ENCODE results near the gene LIME1. TPM values are rescaled to one million over a fixed set of nuclear protein-coding genes. Genes with fewer than 3 reads are reported as not detected.

LIME1 gene
- total and polyA plus RNA-seq, 10 of the 15 experiments (the other 5 are each of a cell fraction or from before 2014, with no cell fraction given): 0.35 to 154 (median 49.9) TPM

- Histone ChIP-seq H3K9me3 (replicated peaks; ENCODE audit: control insufficient read depth, insufficient read depth, low read length) (no peaks in the 10 kb centered on the region), H3K4me1 (ENCODE audit: control insufficient read depth, insufficient read depth, low read length) (no peaks in the 10 kb centered on the region), H3K4me3 (no peak overlapping the region), H4K20me1 (ENCODE audit: control insufficient read depth, insufficient read depth) (no peaks in the 10 kb centered on the region), H3K27ac (ENCODE audit: control insufficient read depth, insufficient read depth) (no peak overlapping the region), H3K27me3 (replicated peaks in 1 of 2; ENCODE audit: control insufficient read depth in 2 of 2, insufficient read depth in 2 of 2, low read length in 1 of 2) (no peaks in the 10 kb centered on the region), H3K36me3 (ENCODE audit: control insufficient read depth in 2 of 2, insufficient read depth in 2 of 2, low read length in 1 of 2) (no peaks in the 10 kb centered on the region), H3K9ac (ENCODE audit: control insufficient read depth, insufficient read depth, low read length) (no peak overlapping the region), H3K79me2 (ENCODE audit: control insufficient read depth, insufficient read depth, low read length) (no peaks in the 10 kb centered on the region), H2AFZ (ENCODE audit: control insufficient read depth, low read depth, low read length) (no peak overlapping the region), H3K4me2 (ENCODE audit: control insufficient read depth, insufficient read depth) (no peak overlapping the region)
- ATAC-seq: no peak
- TF ChIP-seq KAT2A (conservative IDR thresholded peaks at IDR 0.05; ENCODE audit: control insufficient read depth, low read depth, low read length) (no peak), MXI1 (IDR thresholded peaks at IDR 0.05; ENCODE audit: low read depth, low read length) (no peak), CHD1 (IDR thresholded peaks at IDR 0.05; ENCODE audit: low read depth, low read length) (no peak), FOS (IDR thresholded peaks at IDR 0.05; ENCODE audit: borderline replicate concordance, extremely low read depth, insufficient read length) (no peak), BRCA1 (IDR thresholded peaks at IDR 0.05; ENCODE audit: low read depth, low read length) (no peak), ZNF24 (IDR thresholded peaks at IDR 0.05) (no peak), POLR2AphosphoS5 (IDR thresholded peaks at IDR 0.05; ENCODE audit: low read length) (no peak), NR2C2 (IDR thresholded peaks at IDR 0.05; ENCODE audit: borderline replicate concordance, control insufficient read depth, insufficient read length, low read depth) (no peak), PBX3 (IDR thresholded peaks at IDR 0.05; ENCODE audit: insufficient replicate concordance, low read depth, low read length) (no peak), MTA2 (IDR thresholded peaks at IDR 0.05; ENCODE audit: low read depth) (no peak), NR2C1 (IDR thresholded peaks at IDR 0.05) (no peak), ZNF622 (IDR thresholded peaks at IDR 0.05) (no peak), EGR1 (IDR thresholded peaks at IDR 0.05; ENCODE audit: borderline replicate concordance in 1 of 2, low read depth in 2 of 2, low read length in 2 of 2) (no peak)
- TF ChIP-seq, protein P1, sequence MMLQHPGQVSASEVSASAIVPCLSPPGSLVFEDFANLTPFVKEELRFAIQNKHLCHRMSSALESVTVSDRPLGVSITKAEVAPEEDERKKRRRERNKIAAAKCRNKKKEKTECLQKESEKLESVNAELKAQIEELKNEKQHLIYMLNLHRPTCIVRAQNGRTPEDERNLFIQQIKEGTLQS (IDR thresholded peaks at IDR 0.05; ENCODE audit: borderline replicate concordance, extremely low read depth, low read depth, low read length): no peak
- TF ChIP-seq, protein P2, sequence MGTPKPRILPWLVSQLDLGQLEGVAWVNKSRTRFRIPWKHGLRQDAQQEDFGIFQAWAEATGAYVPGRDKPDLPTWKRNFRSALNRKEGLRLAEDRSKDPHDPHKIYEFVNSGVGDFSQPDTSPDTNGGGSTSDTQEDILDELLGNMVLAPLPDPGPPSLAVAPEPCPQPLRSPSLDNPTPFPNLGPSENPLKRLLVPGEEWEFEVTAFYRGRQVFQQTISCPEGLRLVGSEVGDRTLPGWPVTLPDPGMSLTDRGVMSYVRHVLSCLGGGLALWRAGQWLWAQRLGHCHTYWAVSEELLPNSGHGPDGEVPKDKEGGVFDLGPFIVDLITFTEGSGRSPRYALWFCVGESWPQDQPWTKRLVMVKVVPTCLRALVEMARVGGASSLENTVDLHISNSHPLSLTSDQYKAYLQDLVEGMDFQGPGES (IDR thresholded peaks at IDR 0.05): no peak
- RAD21 ChIA-PET (ENCODE audit: unreplicated experiment): no interaction called here
- no TSS peak for BruUV-seq (replicated peaks)
- in situ Hi-C loops (cut with MboI): no loop called here
- WGBS (ENCODE audit: insufficient coverage, insufficient replicate concordance, low lambda C conversion rate, missing lambda C conversion rate): 79% methylated on average over 31 of the region's 31 CpGs
- no peak for FAIRE-seq
- intact Hi-C loops (cut with micrococcal nuclease; ENCODE audit: unreplicated experiment): no loop called here
- CTCF ChIA-PET: no interaction called here
- SMC1A ChIA-PET (ENCODE audit: uncharacterized antibody, unreplicated experiment): interaction anchor here (0.6 kb wide), 1 partner anchor 11 kb away, joined by 3 read pairs; no protein-coding TSS in a partner anchor
- DNase-seq (ENCODE audit: low read depth, low spot score): no peak
- POLR2A ChIA-PET: no interaction called here
These were observed 33.5 kb downstream of the LIME1 start for GRCh38 chr20:63769891-63770474.

All from GM12878 (cell line).